B cell (primary cell): ENCODE data around the gene ROM1. TPM values are rescaled to one million over a fixed set of nuclear protein-coding genes. Genes with fewer than 3 reads are reported as not detected.

ENCODE experiments used
- ATAC-seq: fragments of 200-7000 bp; cut with Tn5 transposase; one replicate; pipeline ENCODE4 v1.10.0; 2021; ENCODE audit warnings: low read depth, mild to moderate bottlenecking, moderate number of reproducible peaks, moderate library complexity
- CTCF ChIA-PET: fragments of 350-600 bp; sonication (Branson Sonifier 250); formaldehyde crosslinking; loops from one replicate; lab custom pipeline; 2021; ENCODE audit warnings: antibody characterized with exemption, inconsistent platforms; lab: Charles Lee
- POLR2A ChIA-PET: fragments of 350-600 bp; sonication (Branson Sonifier 250); formaldehyde crosslinking; loops from one replicate; lab custom pipeline; 2021; ENCODE audit warnings: antibody characterized with exemption; lab: Charles Lee
- DNase-seq: peaks from one replicate; pipeline ENCODE4 v3.0.0; 2013
- H2AFZ ChIP-seq: 2 replicates; pipeline ENCODE4 v1.6.1; 2012; ENCODE audit warnings: mild to moderate bottlenecking, low read depth, low read length; ENCODE audit not compliant: insufficient read depth, poor library complexity, severe bottlenecking
- H3K27ac ChIP-seq, 2 donors: 1 replicate in 1 of 2; 2 replicates in 1 of 2; pipeline ENCODE4 v1.5.1; 2012 to 2013; ENCODE audit warnings: low read length in 2 of 2, mild to moderate bottlenecking in 2 of 2, moderate library complexity in 1 of 2
- H3K27me3 ChIP-seq, 4 experiments: fragments of 200-600 bp in 1 of 4; sonication (generic) in 1 of 4; replicated peaks in 1 of 4; 1 replicate in 2 of 4; 2 replicates in 2 of 4; pipeline versions ENCODE4 v1.6.1 to v1.7.0; 2013 to 2016; ENCODE audit warnings: low read length in 3 of 4, mild to moderate bottlenecking in 2 of 4, mixed read lengths in 1 of 4, moderate library complexity in 1 of 4; ENCODE audit not compliant: insufficient read depth in 4 of 4, control insufficient read depth in 3 of 4; ENCODE audit errors: control extremely low read depth in 1 of 4
- H3K36me3 ChIP-seq, 2 experiments: replicated peaks in 1 of 2; 1 replicate in 1 of 2; 2 replicates in 1 of 2; pipeline versions ENCODE4 v1.6.1 to v1.7.1; 2013; ENCODE audit warnings: low read length in 1 of 2; ENCODE audit not compliant: insufficient read depth in 2 of 2, control insufficient read depth in 1 of 2; ENCODE audit errors: control extremely low read depth in 1 of 2, extremely low read depth in 1 of 2
- H3K4me1 ChIP-seq, 2 donors: fragments of 200-600 bp in 1 of 2; sonication (generic) in 1 of 2; 1 replicate in 1 of 2; 2 replicates in 1 of 2; pipeline versions ENCODE4 v1.5.1 to v1.6.1; 2013 to 2017; ENCODE audit warnings: low read length in 2 of 2; ENCODE audit not compliant: control insufficient read depth in 2 of 2, insufficient read depth in 2 of 2
- H3K4me2 ChIP-seq: replicated peaks from 2 replicates; pipeline ENCODE3; 2012; ENCODE audit warnings: mild to moderate bottlenecking, low read depth, low read length; ENCODE audit not compliant: poor library complexity, severe bottlenecking
- H3K4me3 ChIP-seq, 5 experiments: fragments of 200-600 bp in 1 of 5; sonication (generic) in 1 of 5; 1 replicate in 3 of 5; 2 replicates in 2 of 5; pipeline versions ENCODE4 v1.5.1 to v1.7.0; 2011 to 2016; ENCODE audit warnings: low read length in 4 of 5, mild to moderate bottlenecking in 4 of 5, low read depth in 2 of 5, control low read depth in 1 of 5, moderate library complexity in 1 of 5; ENCODE audit not compliant: insufficient read depth in 1 of 5; ENCODE audit errors: control extremely low read depth in 1 of 5, extremely low read depth in 1 of 5
- H3K79me2 ChIP-seq: fragments of 200-600 bp; sonication (generic); one replicate; pipeline ENCODE4 v1.6.0; 2016; ENCODE audit warnings: low read length; ENCODE audit not compliant: control insufficient read depth, insufficient read depth
- H3K9ac ChIP-seq: fragments of 200-600 bp; sonication (generic); 2 replicates; pipeline ENCODE4 v1.6.1; 2017; ENCODE audit warnings: mild to moderate bottlenecking, low read length, moderate library complexity
- H3K9me3 ChIP-seq, 3 donors: one replicate each; pipeline versions ENCODE4 v1.6.1 to v1.7.1; 2013; ENCODE audit warnings: low read length in 2 of 3; ENCODE audit not compliant: control insufficient read depth in 2 of 3, insufficient read depth in 1 of 3; ENCODE audit errors: control extremely low read depth in 1 of 3
- H4K20me1 ChIP-seq: 2 replicates; pipeline ENCODE4 v1.6.0; 2012; ENCODE audit warnings: mild to moderate bottlenecking, low read length; ENCODE audit not compliant: insufficient read depth, control insufficient read depth, poor library complexity, severe bottlenecking
- H3K27ac Mint-ChIP-seq: one replicate; pipeline ENCODE4 v1.8.0; 2021; ENCODE audit warnings: mixed read lengths
- H3K27me3 Mint-ChIP-seq: one replicate; pipeline ENCODE4 v1.8.0; 2021; ENCODE audit warnings: mixed read lengths
- H3K4me1 Mint-ChIP-seq: one replicate; pipeline ENCODE4 v1.8.0; 2021; ENCODE audit warnings: mixed read lengths
- H3K4me3 Mint-ChIP-seq: one replicate; pipeline ENCODE4 v1.8.0; 2021; ENCODE audit warnings: mixed read lengths
- H3K9me3 Mint-ChIP-seq: one replicate; pipeline ENCODE4 v1.8.0; 2022; ENCODE audit warnings: mixed read lengths; ENCODE audit not compliant: insufficient read depth
- CTCF ChIP-seq: fragments of 200-600 bp; IDR thresholded peaks from one replicate; pipeline ENCODE4 v1.8.0; 2022; ENCODE audit warnings: antibody characterized with exemption, mild to moderate bottlenecking
- EZH2 ChIP-seq: IDR thresholded peaks from 2 replicates; pipeline ENCODE4 v1.6.1; 2012; ENCODE audit warnings: borderline replicate concordance, low read depth, mild to moderate bottlenecking, moderate library complexity, low read length; ENCODE audit not compliant: insufficient read depth, poor library complexity, severe bottlenecking
- WGBS: methylation state at CpG from one replicate; pipeline ENCODE4 v1.1.5; 2013; ENCODE audit warnings: missing lambda C conversion rate; ENCODE audit not compliant: insufficient coverage; 5-methylcytosine and 5-hydroxymethylcytosine counted together
- intact Hi-C: fragments of 100-400 bp; cut with micrococcal nuclease; formaldehyde crosslinking; loops from one replicate; pipeline ENCODE4 v1.10.0; 2022
- polyA plus RNA-seq: library from polyadenylated mRNA; depleted of rRNA; stranded (reverse); fragments of >200 nt; gene quantifications from 2 replicates; pipeline ENCODE4 v1.2.3, GENCODE V29; 2012
- total RNA-seq, 2 donors: library from RNA; stranded (reverse); fragments of 120-200 nt in 1 of 2; gene quantifications; 1 replicate in 1 of 2; 2 replicates in 1 of 2; pipeline versions ENCODE4 v1.2.3 to v1.2.4, GENCODE V29; 2013 to 2022

The ROM1 gene
- total and polyA plus RNA-seq, 2 donors (not counting 1 experiment from before 2014, with no cell fraction given): 1.3 to 2.0 TPM

GRCh38 chr11:62575837-62576236, 37.2 kb upstream of the ROM1 start:
- H3K27ac Mint-ChIP-seq: peak overlapping the region; percentile 69
- CTCF ChIA-PET: no interaction called here

More at GRCh38 chr11:62575837-62576236, 37.2 kb upstream of the ROM1 start:
- Histone ChIP-seq H3K27me3 (no peaks in the 10 kb centered on the region), H3K27ac (no peak overlapping the region), H3K9ac (no peak overlapping the region), H3K79me2 (peaks cover 15% of the 10 kb centered on the region), H3K4me2 (no peak overlapping the region), H3K36me3 (peaks cover 4 to 38% of the 10 kb centered on the region in 2 experiments), H3K4me3 (no peak overlapping the region), H3K4me1 (peaks cover 12 to 25% of the 10 kb centered on the region in 2 donors), H2AFZ (no peak overlapping the region), H4K20me1 (no peaks in the 10 kb centered on the region), H3K9me3 (peaks cover 0 to 3% (median 0%) of the 10 kb centered on the region in 3 donors)
- TF ChIP-seq EZH2 (no peak), CTCF (no peak)
- intact Hi-C loops: loop anchor here (2.0 kb wide), 1 partner anchor 305 kb away; the partner anchor contains the start of gene SLC3A2
- no peak for ATAC-seq
- Mint-ChIP-seq H3K4me1 (peaks cover 40% of the 10 kb centered on the region), H3K9me3 (no peaks in the 10 kb centered on the region), H3K4me3 (peak overlapping the region; percentile 92), H3K27me3 (no peaks in the 10 kb centered on the region)
- DNase-seq: no peak
- 98% methylated on average over 12 of the region's 14 CpGs for WGBS
- POLR2A ChIA-PET: interaction anchor here (0.5 to 2.3 kb wide), 2 partner anchors 16 to 204 kb away, joined by 3 to 35 read pairs; partner anchors contain the start of gene TUT1
